Transverse colon (tissue), 4 donors: ENCODE results near the gene SLC27A1. TPM values are rescaled to one million over a fixed set of nuclear protein-coding genes. Genes with fewer than 3 reads are reported as not detected.
"Not testable (repeated sequence)": the region's sequence is repeated elsewhere in the genome, so short reads cannot be mapped to it uniquely, and the experiment has no call there.

Experiments used
- DNase-seq: peaks from one replicate; pipeline ENCODE4 v3.0.0-alpha.2; 2019
- H3K27ac ChIP-seq, 4 donors: fragments of 200-600 bp; sonication (generic); 2 replicates each; pipeline ENCODE4 v1.5.1; 2016 to 2018; ENCODE audit warnings: inconsistent platforms in 4 of 4
- H3K27me3 ChIP-seq: fragments of 200-600 bp; sonication (generic); 2 replicates; pipeline ENCODE4 v1.5.1; 2017; ENCODE audit warnings: inconsistent platforms
- H3K36me3 ChIP-seq, 4 donors: fragments of 200-600 bp; sonication (generic); 2 replicates each; pipeline ENCODE4 v1.5.1; 2017 to 2019; ENCODE audit warnings: inconsistent platforms in 4 of 4
- H3K4me1 ChIP-seq, 4 donors: fragments of 200-600 bp; sonication (generic); 2 replicates each; pipeline ENCODE4 v1.5.1; 2017 to 2020; ENCODE audit warnings: inconsistent platforms in 4 of 4
- H3K4me3 ChIP-seq, 4 donors: fragments of 200-600 bp; sonication (generic); 1 replicate in 1 of 4; 2 replicates in 3 of 4; pipeline versions ENCODE4 v1.5.1 to v1.6.1; 2017 to 2019; ENCODE audit warnings: inconsistent platforms in 4 of 4
- H3K9me3 ChIP-seq, 2 donors: fragments of 200-600 bp; sonication (generic); 2 replicates each; pipeline ENCODE4 v1.5.1; 2017 to 2019; ENCODE audit warnings: inconsistent platforms in 2 of 2
- EP300 ChIP-seq: sonication (generic); formaldehyde crosslinking; IDR thresholded peaks from one replicate; pipeline ENCODE4 v1.6.1; 2017; ENCODE audit warnings: antibody characterized with exemption, low read depth
- POLR2A ChIP-seq: fragments of 450-650 bp; IDR thresholded peaks from one replicate; pipeline ENCODE4 v1.6.1; 2016; ENCODE audit warnings: antibody characterized with exemption, mild to moderate bottlenecking, moderate library complexity
- POLR2AphosphoS5 ChIP-seq, 3 donors: sonication (generic); formaldehyde crosslinking; IDR thresholded peaks; one replicate each; pipeline ENCODE4 v1.6.1; 2016; ENCODE audit warnings: antibody characterized with exemption in 3 of 3
- WGBS, 2 donors: methylation state at CpG; one replicate each; pipeline ENCODE4 v1.1.5; 2018; ENCODE audit warnings: low coverage in 1 of 2; 5-methylcytosine and 5-hydroxymethylcytosine counted together
- in situ Hi-C, 4 donors: fragments of 200-750 bp; cut with MboI; loops; one replicate each; pipeline versions ENCODE4 v1.15.0 to v1.15.1; 2017; ENCODE audit warnings: low sequenced_read_pairs in 3 of 4, low pct_ligation_motif_present in 1 of 4, low pct_unique_long_range_greater_than_20kb in 1 of 4
- intact Hi-C: fragments of 100-400 bp; cut with DNase I; formaldehyde crosslinking; loops from one replicate; pipeline ENCODE4 v1.15.1; 2023; ENCODE audit warnings: low total_unique reads
- total RNA-seq, 4 donors: library from RNA; depleted of rRNA; stranded (reverse); fragments of >200 nt; gene quantifications; one replicate each; pipeline ENCODE4 v1.1.0, GENCODE V29; 2016
- TF ChIP-seq, protein P1 (sequence below), 5 experiments: fragments of 200-600 bp in 3 of 5; fragments of 450-650 bp in 2 of 5; sonication (generic) in 3 of 5; IDR thresholded peaks; 1 replicate in 2 of 5; 2 replicates in 3 of 5; pipeline ENCODE4 v1.5.1; 2016 to 2017; ENCODE audit warnings: antibody characterized with exemption in 5 of 5, inconsistent platforms in 3 of 5, mild to moderate bottlenecking in 2 of 5, moderate library complexity in 1 of 5

Gene SLC27A1
- total RNA-seq, 4 donors from 2014 or later = 4.0 to 11.1 (median 7.0) TPM

DNA sequence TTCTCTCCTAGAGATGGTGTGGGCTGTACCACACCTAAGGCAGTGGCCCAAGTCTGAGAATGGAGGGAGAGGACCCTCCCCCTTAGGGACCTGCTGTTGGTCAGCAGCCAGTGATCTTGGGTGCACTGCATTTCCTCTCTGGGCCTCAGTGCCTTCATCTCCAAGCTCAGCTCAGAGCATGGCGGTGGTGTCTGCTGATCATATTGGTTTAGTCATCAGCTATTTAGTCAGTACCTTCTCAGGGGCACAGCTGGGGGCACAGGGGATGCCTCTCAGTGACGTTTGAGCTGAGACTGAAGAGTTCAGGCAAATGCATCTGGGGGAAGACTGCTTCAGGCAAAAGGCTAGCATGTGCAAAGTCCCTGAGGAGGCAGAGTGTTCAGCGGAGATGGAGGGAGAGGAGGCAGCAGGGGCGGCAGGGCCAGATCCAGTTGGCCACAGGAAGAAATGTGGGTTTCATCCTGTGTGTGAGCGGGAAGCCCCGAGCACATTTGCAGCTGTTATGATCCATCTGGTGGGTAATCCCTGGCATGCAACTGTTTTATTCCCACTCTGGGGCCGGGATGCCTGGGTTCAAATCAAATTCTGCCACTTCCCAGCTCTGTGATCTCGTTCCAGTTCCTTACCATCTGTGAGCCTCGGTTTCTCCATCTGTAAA, 25.4 kb downstream of the SLC27A1 start:
- Histone ChIP-seq H3K4me3 (no peak overlapping the region), H3K9me3 (no peaks in the 10 kb centered on the region), H3K36me3 (no peaks in the 10 kb centered on the region), H3K27ac (no peak overlapping the region), H3K27me3 (no peaks in the 10 kb centered on the region), H3K4me1 (peaks cover 0 to 16% (median 0%) of the 10 kb centered on the region in 4 donors)
- in situ Hi-C loops (no loop called here), intact Hi-C loops (no loop called here)
- TF ChIP-seq POLR2AphosphoS5 (IDR thresholded peaks at IDR 0.05) (no peak), POLR2A (no peak), EP300 (no peak)
- TF ChIP-seq, protein P1, sequence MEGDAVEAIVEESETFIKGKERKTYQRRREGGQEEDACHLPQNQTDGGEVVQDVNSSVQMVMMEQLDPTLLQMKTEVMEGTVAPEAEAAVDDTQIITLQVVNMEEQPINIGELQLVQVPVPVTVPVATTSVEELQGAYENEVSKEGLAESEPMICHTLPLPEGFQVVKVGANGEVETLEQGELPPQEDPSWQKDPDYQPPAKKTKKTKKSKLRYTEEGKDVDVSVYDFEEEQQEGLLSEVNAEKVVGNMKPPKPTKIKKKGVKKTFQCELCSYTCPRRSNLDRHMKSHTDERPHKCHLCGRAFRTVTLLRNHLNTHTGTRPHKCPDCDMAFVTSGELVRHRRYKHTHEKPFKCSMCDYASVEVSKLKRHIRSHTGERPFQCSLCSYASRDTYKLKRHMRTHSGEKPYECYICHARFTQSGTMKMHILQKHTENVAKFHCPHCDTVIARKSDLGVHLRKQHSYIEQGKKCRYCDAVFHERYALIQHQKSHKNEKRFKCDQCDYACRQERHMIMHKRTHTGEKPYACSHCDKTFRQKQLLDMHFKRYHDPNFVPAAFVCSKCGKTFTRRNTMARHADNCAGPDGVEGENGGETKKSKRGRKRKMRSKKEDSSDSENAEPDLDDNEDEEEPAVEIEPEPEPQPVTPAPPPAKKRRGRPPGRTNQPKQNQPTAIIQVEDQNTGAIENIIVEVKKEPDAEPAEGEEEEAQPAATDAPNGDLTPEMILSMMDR (IDR thresholded peaks at IDR 0.05) = no peak
- WGBS, 2 donors = 64% methylated on average over 9 of the region's 9 CpGs; no CpG with 5 or more reads in 1 of the 2 donors
- no peak for DNase-seq

DNA sequence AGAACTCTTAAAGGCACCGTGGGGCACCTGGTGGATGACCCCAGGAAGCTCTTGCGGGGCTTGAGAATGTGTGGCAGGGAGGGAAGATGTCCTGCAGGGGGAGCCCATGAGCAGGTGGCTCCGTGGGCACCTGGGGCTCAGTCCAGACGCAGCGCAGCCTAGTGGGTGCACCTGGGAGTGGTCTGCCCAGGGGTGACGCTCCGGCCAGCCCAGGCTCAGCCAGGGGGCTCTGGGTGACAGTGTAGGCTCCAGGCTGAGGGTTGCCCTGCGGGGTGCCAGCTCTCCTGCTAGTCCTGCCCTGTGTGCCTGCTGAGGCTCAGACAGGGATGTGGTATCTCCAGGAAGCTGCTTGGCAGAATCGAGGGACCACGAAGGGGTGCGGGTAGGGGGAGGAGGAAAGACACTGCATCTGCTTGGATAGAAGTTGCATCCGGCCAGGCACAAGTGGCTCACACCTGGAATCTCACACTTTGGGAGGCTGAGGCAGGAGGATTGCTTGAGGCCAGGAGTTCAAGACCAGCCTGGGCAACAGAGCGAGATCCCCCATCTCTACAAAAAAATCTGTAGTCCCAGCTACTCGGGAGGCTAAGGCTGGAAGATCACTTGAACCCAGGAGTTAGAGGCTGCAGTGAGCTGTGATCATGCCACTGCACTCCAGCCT, 26.1 kb downstream of the SLC27A1 start:
- TF ChIP-seq, protein P1 (IDR thresholded peaks at IDR 0.05) = peak; percentile 91 to 95 (median 92)
- TF ChIP-seq EP300 = no peak
- intact Hi-C loops (no loop called here), in situ Hi-C loops (no loop called here)
- no peaks in the 10 kb centered on the region for H3K27me3 ChIP-seq
- DNase-seq = peak; percentile 81
- H3K36me3 ChIP-seq = no peaks in the 10 kb centered on the region
- H3K4me3 ChIP-seq = no peak overlapping the region
- WGBS, 2 donors = 43% methylated on average over 13 of the region's 14 CpGs; no CpG with 5 or more reads in 1 of the 2 donors
- peaks cover 0 to 16% (median 0%) of the 10 kb centered on the region in 4 donors for H3K4me1 ChIP-seq
- no peak overlapping the region for H3K27ac ChIP-seq
- no peaks in the 10 kb centered on the region for H3K9me3 ChIP-seq

DNA sequence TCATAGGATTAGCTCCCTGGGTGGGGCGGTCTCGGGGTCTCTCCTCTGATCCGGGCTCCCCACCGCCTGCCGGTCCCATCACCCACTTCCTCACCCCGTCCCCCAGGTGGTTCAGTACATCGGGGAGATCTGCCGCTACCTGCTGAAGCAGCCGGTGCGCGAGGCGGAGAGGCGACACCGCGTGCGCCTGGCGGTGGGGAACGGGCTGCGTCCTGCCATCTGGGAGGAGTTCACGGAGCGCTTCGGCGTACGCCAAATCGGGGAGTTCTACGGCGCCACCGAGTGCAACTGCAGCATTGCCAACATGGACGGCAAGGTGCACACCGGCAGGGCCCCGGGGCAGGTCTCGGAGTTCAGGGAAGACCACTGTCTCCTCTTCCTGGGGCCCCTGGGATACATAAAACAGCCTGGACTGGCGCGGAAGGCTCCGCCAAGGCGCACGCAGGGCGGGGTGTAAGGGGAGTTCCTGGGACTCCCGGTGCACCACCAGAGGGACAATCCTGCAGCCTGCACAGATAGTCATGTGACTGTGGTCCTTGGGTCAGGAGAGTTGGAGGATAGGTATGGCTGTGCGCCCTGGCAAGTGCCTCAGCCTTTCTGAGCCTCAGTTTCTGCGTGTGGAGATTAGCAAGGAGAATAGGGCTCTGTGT, 26.9 kb downstream of the SLC27A1 start:
- WGBS, 2 donors = 79% methylated on average over 32 of the region's 41 CpGs; no CpG with 5 or more reads in 1 of the 2 donors
- Histone ChIP-seq H3K9me3 (no peaks in the 10 kb centered on the region), H3K4me1 (peaks cover 0 to 16% (median 0%) of the 10 kb centered on the region in 4 donors), H3K27ac (no peak overlapping the region), H3K4me3 (peak overlapping the region in 2 of 4 donors; percentile 9 to 26), H3K36me3 (no peaks in the 10 kb centered on the region), H3K27me3 (no peaks in the 10 kb centered on the region)
- in situ Hi-C loops (no loop called here), intact Hi-C loops (no loop called here)
- no peak for TF ChIP-seq POLR2A
- TF ChIP-seq, protein P1 (IDR thresholded peaks at IDR 0.05) = no peak
- no peak for TF ChIP-seq EP300
- no peak for TF ChIP-seq POLR2AphosphoS5 (IDR thresholded peaks at IDR 0.05)
- DNase-seq = no peak

DNA sequence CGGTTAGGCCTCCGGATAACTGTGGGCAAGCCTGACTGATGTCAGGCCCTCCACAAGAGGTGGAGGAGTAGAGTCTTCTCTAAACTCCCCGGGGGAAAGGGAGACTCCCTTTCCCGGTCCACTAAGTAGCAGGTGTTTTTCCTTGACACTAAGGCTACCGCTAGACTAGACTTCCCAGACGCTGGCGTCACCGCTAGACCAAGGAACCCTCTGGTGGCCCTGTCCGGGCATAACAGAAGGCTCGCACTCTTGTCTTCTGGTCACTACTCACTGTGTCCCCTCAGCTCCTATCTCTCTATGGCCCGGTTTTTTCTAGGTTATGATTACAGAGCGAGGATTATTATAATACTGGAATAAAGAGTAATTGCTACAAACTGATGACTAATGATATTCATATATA, 28.7 kb downstream of the SLC27A1 start:
- intact Hi-C loops, H3K27ac ChIP-seq, H3K9me3 ChIP-seq, H3K27me3 ChIP-seq, DNase-seq, H3K36me3 ChIP-seq, in situ Hi-C loops, H3K4me3 ChIP-seq: not testable (repeated sequence)
- peaks cover 0 to 16% (median 0%) of the 10 kb centered on the region in 4 donors for H3K4me1 ChIP-seq
- 81% methylated on average over 6 to 12 of the region's 12 CpGs for WGBS, 2 donors
